ENCODE data around the gene DNAH1. TPM values are rescaled to one million over a fixed set of nuclear protein-coding genes. Genes with fewer than 3 reads are reported as not detected.

DNAH1 gene
- total RNA-seq, 2 donors from 2014 or later, result 5.6 to 18.7 TPM

DNA sequence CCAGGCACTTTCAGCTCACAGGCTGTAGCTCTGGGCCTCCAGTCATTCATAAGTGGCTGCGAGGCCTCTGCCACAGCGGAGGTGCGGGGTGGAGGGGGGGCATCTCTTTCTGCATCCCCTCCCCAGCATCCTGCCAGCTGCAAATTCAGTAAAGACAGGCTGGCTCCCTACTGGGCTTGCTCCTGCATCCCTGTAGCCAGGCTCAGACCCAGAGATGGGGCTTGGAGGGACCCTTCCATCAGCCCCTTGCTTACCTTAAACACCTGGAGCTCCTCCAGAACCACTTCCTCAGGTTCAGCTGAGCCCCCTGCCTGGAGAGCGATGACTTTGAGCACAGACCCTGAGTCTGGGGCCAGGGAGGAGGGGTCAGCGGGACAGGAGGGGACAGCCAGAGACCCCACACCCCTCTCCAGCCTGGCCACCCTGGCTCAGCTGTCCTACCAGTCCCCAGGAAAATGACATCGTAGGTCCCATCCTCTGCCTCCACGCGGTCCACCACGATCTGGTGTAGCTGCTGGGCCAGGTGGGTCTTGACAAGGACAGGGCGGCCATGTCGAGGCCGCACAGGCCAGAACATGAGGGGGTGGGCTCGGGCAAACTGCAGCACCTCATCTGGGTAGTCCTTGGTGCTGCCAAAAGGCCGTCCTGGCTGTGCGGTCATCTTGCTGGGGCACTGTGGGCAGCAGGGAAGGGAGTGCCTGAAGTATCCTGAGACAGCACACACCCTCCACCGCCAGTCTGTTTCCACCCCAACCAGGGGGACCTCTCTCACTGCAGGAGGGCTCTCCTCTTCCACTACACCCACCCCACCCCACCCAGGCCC is 123.5 kb downstream of the DNAH1 start:
- 88% methylated on average over 14 of the region's 16 CpGs for WGBS
- Histone ChIP-seq H3K36me3 (no peaks in the 10 kb centered on the region), H3K27me3 (replicated peaks; ENCODE audit: insufficient read depth) (no peaks in the 10 kb centered on the region), H3K9me3 (no peaks in the 10 kb centered on the region), H3K27ac (no peak overlapping the region), H3K4me1 (replicated peaks) (no peaks in the 10 kb centered on the region), H3K4me3 (no peak overlapping the region)
- intact Hi-C loops (cut with DNase I), result no loop called here
- no peak for DNase-seq (ENCODE audit: low spot score)
- no peak for TF ChIP-seq POLR2AphosphoS5 (IDR thresholded peaks at IDR 0.05)
- TF ChIP-seq, protein P1, sequence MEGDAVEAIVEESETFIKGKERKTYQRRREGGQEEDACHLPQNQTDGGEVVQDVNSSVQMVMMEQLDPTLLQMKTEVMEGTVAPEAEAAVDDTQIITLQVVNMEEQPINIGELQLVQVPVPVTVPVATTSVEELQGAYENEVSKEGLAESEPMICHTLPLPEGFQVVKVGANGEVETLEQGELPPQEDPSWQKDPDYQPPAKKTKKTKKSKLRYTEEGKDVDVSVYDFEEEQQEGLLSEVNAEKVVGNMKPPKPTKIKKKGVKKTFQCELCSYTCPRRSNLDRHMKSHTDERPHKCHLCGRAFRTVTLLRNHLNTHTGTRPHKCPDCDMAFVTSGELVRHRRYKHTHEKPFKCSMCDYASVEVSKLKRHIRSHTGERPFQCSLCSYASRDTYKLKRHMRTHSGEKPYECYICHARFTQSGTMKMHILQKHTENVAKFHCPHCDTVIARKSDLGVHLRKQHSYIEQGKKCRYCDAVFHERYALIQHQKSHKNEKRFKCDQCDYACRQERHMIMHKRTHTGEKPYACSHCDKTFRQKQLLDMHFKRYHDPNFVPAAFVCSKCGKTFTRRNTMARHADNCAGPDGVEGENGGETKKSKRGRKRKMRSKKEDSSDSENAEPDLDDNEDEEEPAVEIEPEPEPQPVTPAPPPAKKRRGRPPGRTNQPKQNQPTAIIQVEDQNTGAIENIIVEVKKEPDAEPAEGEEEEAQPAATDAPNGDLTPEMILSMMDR (IDR thresholded peaks at IDR 0.05), result no peak
- TF ChIP-seq POLR2A (IDR thresholded peaks at IDR 0.05), result no peak

DNA sequence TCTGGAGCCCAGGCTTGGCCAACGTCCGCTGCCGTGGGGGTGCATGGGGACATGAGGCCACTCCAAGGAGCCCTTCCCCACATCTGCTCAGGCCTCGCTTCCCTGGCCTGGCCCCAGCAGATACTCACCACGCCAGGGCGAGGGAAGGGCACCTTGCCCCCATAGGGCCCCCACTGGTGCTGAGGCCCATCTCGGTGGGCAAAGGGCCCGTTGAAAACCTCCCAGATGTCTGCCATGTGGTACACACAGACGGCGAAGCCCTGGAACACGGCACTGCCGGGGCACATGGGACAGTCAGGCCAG is 124.1 kb downstream of the DNAH1 start:
- 90% methylated on average over 6 of the region's 12 CpGs for WGBS
- no peak for DNase-seq (ENCODE audit: low spot score)
- Histone ChIP-seq H3K36me3 (no peaks in the 10 kb centered on the region), H3K9me3 (no peaks in the 10 kb centered on the region), H3K27ac (no peak overlapping the region), H3K4me3 (no peak overlapping the region), H3K27me3 (replicated peaks; ENCODE audit: insufficient read depth) (no peaks in the 10 kb centered on the region), H3K4me1 (replicated peaks) (no peaks in the 10 kb centered on the region)
- TF ChIP-seq POLR2A (IDR thresholded peaks at IDR 0.05), result no peak
- no peak for TF ChIP-seq POLR2AphosphoS5 (IDR thresholded peaks at IDR 0.05)
- TF ChIP-seq, protein P1 (IDR thresholded peaks at IDR 0.05), result no peak
- intact Hi-C loops (cut with DNase I), result no loop called here

DNA sequence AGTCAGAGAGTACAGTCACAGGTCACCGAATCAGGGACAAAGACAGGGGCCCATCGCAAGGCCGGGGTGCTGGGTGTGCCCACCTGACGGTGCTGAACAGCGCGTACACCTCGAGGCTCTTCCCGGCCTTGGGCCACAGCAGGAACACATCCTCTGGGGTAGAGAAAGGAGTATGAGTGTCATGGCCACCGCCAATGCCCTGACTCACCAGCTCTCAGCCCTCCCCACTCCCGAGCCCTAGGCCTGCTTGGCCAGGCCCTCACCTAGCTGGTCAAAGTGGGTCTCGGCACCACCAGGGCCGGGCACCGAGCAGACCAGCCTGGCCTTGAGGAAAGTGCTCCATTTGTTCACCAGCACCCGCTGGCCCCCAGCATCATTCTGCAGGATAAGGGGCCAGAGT is 124.6 kb downstream of the DNAH1 start:
- Histone ChIP-seq H3K27ac (no peak overlapping the region), H3K9me3 (no peaks in the 10 kb centered on the region), H3K4me1 (replicated peaks) (no peaks in the 10 kb centered on the region), H3K4me3 (no peak overlapping the region), H3K27me3 (replicated peaks; ENCODE audit: insufficient read depth) (no peaks in the 10 kb centered on the region), H3K36me3 (no peaks in the 10 kb centered on the region)
- intact Hi-C loops (cut with DNase I), result no loop called here
- TF ChIP-seq POLR2AphosphoS5 (IDR thresholded peaks at IDR 0.05) (no peak), POLR2A (IDR thresholded peaks at IDR 0.05) (no peak)
- TF ChIP-seq, protein P1 (IDR thresholded peaks at IDR 0.05), result no peak
- no peak for DNase-seq (ENCODE audit: low spot score)
- 93% methylated on average over 14 of the region's 14 CpGs for WGBS

DNA sequence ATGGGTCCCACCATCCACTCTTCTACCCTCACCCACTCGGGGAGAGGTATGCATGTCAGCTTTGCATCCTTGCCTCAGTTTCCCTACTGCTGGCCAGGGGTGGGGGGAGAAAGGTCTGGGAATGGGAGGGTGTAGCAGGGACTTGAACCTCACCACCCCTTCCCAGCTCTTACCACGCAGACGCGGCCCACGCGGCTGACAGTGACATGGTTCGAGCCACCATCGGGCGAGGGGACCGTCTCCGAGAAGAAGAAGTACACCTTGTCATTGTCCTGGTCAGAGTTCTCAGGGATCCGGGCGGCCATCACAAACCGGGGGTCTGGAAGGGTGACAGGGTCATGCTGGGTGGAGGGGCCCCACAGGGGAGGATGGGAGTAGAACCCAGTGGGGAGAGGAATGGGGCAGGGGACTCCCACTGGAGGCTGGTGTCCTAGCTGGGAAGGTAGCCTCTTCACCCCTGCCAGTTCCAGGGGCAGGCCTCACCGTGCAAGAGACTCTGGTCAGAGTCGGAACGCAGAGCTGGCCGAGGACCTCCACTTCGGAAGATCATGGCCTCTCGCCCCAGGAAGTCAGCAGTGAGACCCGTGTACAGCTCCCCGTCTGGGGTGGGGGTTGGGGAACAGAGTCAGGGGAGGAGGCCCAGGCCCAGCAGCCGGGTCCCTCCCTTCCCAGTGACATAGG is 125.1 kb downstream of the DNAH1 start:
- Histone ChIP-seq H3K9me3 (no peaks in the 10 kb centered on the region), H3K4me1 (replicated peaks) (no peaks in the 10 kb centered on the region), H3K27ac (no peak overlapping the region), H3K4me3 (no peak overlapping the region), H3K36me3 (no peaks in the 10 kb centered on the region), H3K27me3 (replicated peaks; ENCODE audit: insufficient read depth) (no peaks in the 10 kb centered on the region)
- intact Hi-C loops (cut with DNase I), result no loop called here
- no peak for DNase-seq (ENCODE audit: low spot score)
- 89% methylated on average over 23 of the region's 23 CpGs for WGBS
- TF ChIP-seq POLR2AphosphoS5 (IDR thresholded peaks at IDR 0.05) (no peak), POLR2A (IDR thresholded peaks at IDR 0.05) (no peak)
- TF ChIP-seq, protein P1 (IDR thresholded peaks at IDR 0.05), result no peak
